H1 (cell line): ENCODE measurements around the gene SLC26A11. TPM values are rescaled to one million over a fixed set of nuclear protein-coding genes. Genes with fewer than 3 reads are reported as not detected.

Experiments used
- CTCF ChIA-PET: fragments of 300-600 bp; sonication (Branson Sonifier 250); formaldehyde crosslinking; loops from one replicate; lab custom pipeline; 2021; ENCODE audit not compliant: partially characterized antibody; lab: Charles Lee
- POLR2A ChIA-PET: fragments of 300-600 bp; sonication (Branson Sonifier 250); formaldehyde crosslinking; loops from one replicate; lab custom pipeline; 2021; ENCODE audit warnings: inconsistent platforms; ENCODE audit not compliant: partially characterized antibody; lab: Charles Lee
- DNase-seq, 2 experiments: peaks; one replicate each; pipeline versions ENCODE4 v3.0.0 to v3.0.0-alpha.2; 2010 to 2022; ENCODE audit warnings: low spot score in 2 of 2, low read depth in 1 of 2, mixed read lengths in 1 of 2
- FAIRE-seq: peaks from 2 replicates; lab custom pipeline; 2011; peaks lifted over from hg19 to GRCh38; lab: Jason Lieb, UNC
- H2AFZ ChIP-seq: 2 replicates; pipeline ENCODE4 v1.8.1; 2012; ENCODE audit warnings: low read length, inconsistent platforms
- H2AK5ac ChIP-seq: 2 replicates; pipeline ENCODE4 v1.6.1; 2013; ENCODE audit warnings: low read depth, low read length
- H2BK120ac ChIP-seq: replicated peaks from 2 replicates; pipeline ENCODE3; 2013; ENCODE audit warnings: low read depth, low read length, inconsistent platforms
- H2BK12ac ChIP-seq: 2 replicates; pipeline ENCODE4 v1.6.1; 2013; ENCODE audit warnings: low read depth, low read length
- H2BK15ac ChIP-seq: 2 replicates; pipeline ENCODE4 v1.6.1; 2013; ENCODE audit warnings: low read length
- H2BK20ac ChIP-seq: 2 replicates; pipeline ENCODE4 v1.6.1; 2013; ENCODE audit warnings: low read length
- H2BK5ac ChIP-seq: 2 replicates; pipeline ENCODE4 v1.6.1; 2013; ENCODE audit warnings: low read depth, low read length
- H3K14ac ChIP-seq: 2 replicates; pipeline ENCODE4 v1.6.1; 2013; ENCODE audit warnings: inconsistent platforms; ENCODE audit not compliant: insufficient read length
- H3K18ac ChIP-seq: 2 replicates; pipeline ENCODE4 v1.6.1; 2013; ENCODE audit warnings: low read length; ENCODE audit errors: extremely low read depth
- H3K23ac ChIP-seq: 2 replicates; pipeline ENCODE4 v1.6.1; 2013; ENCODE audit warnings: inconsistent platforms; ENCODE audit not compliant: insufficient read length
- H3K23me2 ChIP-seq: 2 replicates; pipeline ENCODE4 v1.6.1; 2013; ENCODE audit warnings: low read depth, low read length
- H3K27ac ChIP-seq: 2 replicates; pipeline ENCODE4 v1.6.1; 2011; ENCODE audit warnings: low read depth, low read length, inconsistent platforms
- H3K27me3 ChIP-seq, 4 experiments: replicated peaks in 1 of 4; 1 replicate in 1 of 4; 2 replicates in 3 of 4; pipeline versions ENCODE4 v1.6.1 to v1.8.1; 2011 to 2013; ENCODE audit warnings: low read length in 3 of 4, mild to moderate bottlenecking in 3 of 4, inconsistent platforms in 2 of 4, mixed read lengths in 2 of 4, moderate library complexity in 1 of 4; ENCODE audit not compliant: control insufficient read depth in 3 of 4, insufficient read depth in 3 of 4; ENCODE audit errors: extremely low read depth in 1 of 4
- H3K36me3 ChIP-seq, 4 experiments: 2 replicates each; pipeline versions ENCODE4 v1.6.1 to v1.8.1; 2011 to 2013; ENCODE audit warnings: mild to moderate bottlenecking in 4 of 4, low read length in 3 of 4, moderate library complexity in 2 of 4, control low read depth in 1 of 4, inconsistent platforms in 1 of 4; ENCODE audit not compliant: insufficient read depth in 4 of 4, control insufficient read depth in 2 of 4
- H3K4ac ChIP-seq: replicated peaks from 2 replicates; pipeline ENCODE3; 2013; ENCODE audit warnings: low read length, low read depth, mixed read lengths, inconsistent platforms; ENCODE audit not compliant: insufficient read length
- H3K4me1 ChIP-seq, 4 experiments: replicated peaks in 1 of 4; 1 replicate in 1 of 4; 2 replicates in 3 of 4; pipeline versions ENCODE4 v1.6.1 to v1.8.1; 2011 to 2013; ENCODE audit warnings: low read length in 3 of 4, inconsistent platforms in 2 of 4, mixed read lengths in 1 of 4; ENCODE audit not compliant: insufficient read depth in 4 of 4, control insufficient read depth in 3 of 4
- H3K4me2 ChIP-seq, 2 experiments: 2 replicates each; pipeline versions ENCODE4 v1.6.1 to v1.8.1; 2011 to 2013; ENCODE audit warnings: low read depth in 2 of 2, low read length in 2 of 2, control low read depth in 1 of 2, inconsistent platforms in 1 of 2, mild to moderate bottlenecking in 1 of 2; ENCODE audit not compliant: insufficient read depth in 1 of 2
- H3K4me3 ChIP-seq, 4 experiments: fragments of 200-600, 300-600 bp in 1 of 4; sonication (generic), shearing (Covaris generic), sonication (Bioruptor Twin) in 1 of 4; 2 replicates each; pipeline versions ENCODE4 v1.5.1 to v1.8.1; 2011 to 2016; ENCODE audit warnings: low read length in 4 of 4, low read depth in 3 of 4, control low read depth in 2 of 4, inconsistent platforms in 2 of 4, mild to moderate bottlenecking in 2 of 4, mixed read lengths in 1 of 4, moderate library complexity in 1 of 4; ENCODE audit not compliant: insufficient read depth in 2 of 4; ENCODE audit errors: extremely low read depth in 1 of 4
- H3K56ac ChIP-seq: replicated peaks from 2 replicates; pipeline ENCODE3; 2013; ENCODE audit warnings: low read depth, mild to moderate bottlenecking, mixed read lengths, low read length, inconsistent platforms; ENCODE audit not compliant: insufficient read length
- H3K79me1 ChIP-seq: 2 replicates; pipeline ENCODE4 v1.6.1; 2013; ENCODE audit warnings: low read depth, low read length, control low read depth
- H3K79me2 ChIP-seq, 2 experiments: 2 replicates each; pipeline versions ENCODE4 v1.6.1 to v1.8.1; 2012 to 2013; ENCODE audit warnings: low read length in 2 of 2, mild to moderate bottlenecking in 2 of 2, inconsistent platforms in 1 of 2; ENCODE audit not compliant: insufficient read depth in 2 of 2, control insufficient read depth in 1 of 2
- H3K9ac ChIP-seq, 4 experiments: replicated peaks in 1 of 4; 1 replicate in 1 of 4; 2 replicates in 3 of 4; pipeline versions ENCODE4 v1.6.1 to v1.8.1; 2011 to 2013; ENCODE audit warnings: low read depth in 3 of 4, low read length in 3 of 4, control low read depth in 2 of 4, mild to moderate bottlenecking in 2 of 4, moderate library complexity in 2 of 4, inconsistent platforms in 1 of 4; ENCODE audit errors: extremely low read depth in 1 of 4
- H3K9me3 ChIP-seq, 2 experiments: 2 replicates each; pipeline versions ENCODE4 v1.6.1 to v1.8.1; 2012 to 2013; ENCODE audit warnings: mild to moderate bottlenecking in 2 of 2, moderate library complexity in 2 of 2, control low read depth in 1 of 2, inconsistent platforms in 1 of 2, low read depth in 1 of 2, low read length in 1 of 2, mixed read lengths in 1 of 2; ENCODE audit not compliant: insufficient read depth in 2 of 2
- H4K20me1 ChIP-seq, 2 experiments: replicated peaks in 1 of 2; 2 replicates each; pipeline versions ENCODE3 to v1.8.1; 2011 to 2013; ENCODE audit warnings: inconsistent platforms in 2 of 2, low read length in 2 of 2, mild to moderate bottlenecking in 1 of 2; ENCODE audit not compliant: insufficient read depth in 2 of 2, control insufficient read depth in 1 of 2
- H4K5ac ChIP-seq: 2 replicates; pipeline ENCODE4 v1.6.1; 2013; ENCODE audit warnings: low read length, low read depth, mixed read lengths, inconsistent platforms; ENCODE audit not compliant: insufficient read length
- H4K8ac ChIP-seq: 2 replicates; pipeline ENCODE4 v1.8.0; 2013; ENCODE audit warnings: mild to moderate bottlenecking, moderate library complexity, low read length, inconsistent platforms; ENCODE audit not compliant: insufficient read depth; ENCODE audit errors: extremely low read depth
- H4K91ac ChIP-seq: replicated peaks from 2 replicates; pipeline ENCODE3; 2013; ENCODE audit warnings: low read length, mixed read lengths, inconsistent platforms; ENCODE audit not compliant: insufficient read length
- BCL11A ChIP-seq, 2 experiments: IDR thresholded peaks; one replicate each; pipeline ENCODE4 v1.6.1; 2011; ENCODE audit warnings: low read depth in 2 of 2, low read length in 2 of 2, mild to moderate bottlenecking in 2 of 2
- MAX ChIP-seq: IDR thresholded peaks from 2 replicates; pipeline ENCODE4 v1.6.1; 2012; ENCODE audit warnings: inconsistent platforms
- RAD21 ChIP-seq, 2 experiments: IDR thresholded peaks in 1 of 2; conservative IDR thresholded peaks in 1 of 2; 2 replicates each; pipeline ENCODE4 v1.6.1; 2011; ENCODE audit warnings: low read depth in 2 of 2, low read length in 2 of 2, improper control_type of control experiment in 1 of 2, inconsistent platforms in 1 of 2, mild to moderate bottlenecking in 1 of 2, moderate library complexity in 1 of 2
- RXRA ChIP-seq: IDR thresholded peaks from 2 replicates; pipeline ENCODE4 v1.6.1; 2011; ENCODE audit warnings: low read depth, mild to moderate bottlenecking, low read length, moderate library complexity; ENCODE audit not compliant: insufficient read depth
- SIN3A ChIP-seq, 2 experiments: IDR thresholded peaks in 1 of 2; conservative IDR thresholded peaks in 1 of 2; 2 replicates each; pipeline ENCODE4 v1.6.1; 2011 to 2012; ENCODE audit warnings: low read length in 2 of 2, improper control_type of control experiment in 1 of 2, low read depth in 1 of 2, mild to moderate bottlenecking in 1 of 2
- SRF ChIP-seq: IDR thresholded peaks from 2 replicates; pipeline ENCODE4 v1.6.1; 2011; ENCODE audit warnings: mild to moderate bottlenecking, low read depth, low read length, moderate library complexity
- SUZ12 ChIP-seq: fragments of 200-600 bp; sonication (generic); IDR thresholded peaks from 2 replicates; pipeline ENCODE4 v1.6.1; 2012; ENCODE audit warnings: mild to moderate bottlenecking, inconsistent platforms, low read length, moderate library complexity, mixed read lengths
- TBP ChIP-seq: IDR thresholded peaks from 2 replicates; pipeline ENCODE4 v1.6.1; 2011; ENCODE audit warnings: low read depth, low read length, improper control_type of control experiment
- WGBS, 2 experiments: shearing (Covaris generic) in 1 of 2; methylation state at CpG; one replicate each; pipeline versions ENCODE4 v1.1.6 to v1.1.7; 2013 to 2015; ENCODE audit warnings: low lambda C conversion rate in 2 of 2, mixed read lengths in 2 of 2, inconsistent platforms in 1 of 2, low coverage in 1 of 2, missing lambda C conversion rate in 1 of 2; ENCODE audit not compliant: insufficient replicate concordance in 2 of 2, insufficient coverage in 1 of 2, insufficient read length in 1 of 2; ENCODE audit errors: extremely low coverage in 1 of 2, missing lambda C conversion rate in 1 of 2; 5-methylcytosine and 5-hydroxymethylcytosine counted together
- polyA plus RNA-seq, 7 experiments: library from polyadenylated mRNA; depleted of rRNA in 3 of 7; stranded (reverse) in 5 of 7; unstranded in 2 of 7; fragments of >200 nt in 5 of 7; fragments of 200-250 nt in 2 of 7; gene quantifications; 1 replicate in 5 of 7; 2 replicates in 1 of 7; 4 replicates in 1 of 7; pipeline versions ENCODE4 v1.2.1 to v1.2.3, GENCODE V29; 2011 to 2013; ENCODE audit warnings: missing spikeins in 2 of 7, mixed read lengths in 2 of 7
- total RNA-seq: library from RNA; stranded (reverse); fragmentation: NEBNext Ultra II Directional; extraction: Animal tissue kit (Norgen Biotek cat#: 25700); gene quantifications from 2 replicates; pipeline ENCODE4 v1.2.1, GENCODE V29; 2021
- TF ChIP-seq, protein P1 (sequence below), 3 experiments: IDR thresholded peaks; 1 replicate in 2 of 3; 2 replicates in 1 of 3; pipeline versions ENCODE4 v1.5.1 to v1.6.1; 2011; ENCODE audit warnings: low read length in 3 of 3, mild to moderate bottlenecking in 3 of 3, inconsistent platforms in 2 of 3, low read depth in 1 of 3, moderate library complexity in 1 of 3; ENCODE audit not compliant: insufficient read depth in 1 of 3; ENCODE audit errors: control extremely low read depth in 1 of 3

The SLC26A11 gene
- total and polyA plus RNA-seq, 2 of the 8 experiments (the other 6 are each of a cell fraction or from before 2014, with no cell fraction given): 15.5 to 25.9 TPM

DNA sequence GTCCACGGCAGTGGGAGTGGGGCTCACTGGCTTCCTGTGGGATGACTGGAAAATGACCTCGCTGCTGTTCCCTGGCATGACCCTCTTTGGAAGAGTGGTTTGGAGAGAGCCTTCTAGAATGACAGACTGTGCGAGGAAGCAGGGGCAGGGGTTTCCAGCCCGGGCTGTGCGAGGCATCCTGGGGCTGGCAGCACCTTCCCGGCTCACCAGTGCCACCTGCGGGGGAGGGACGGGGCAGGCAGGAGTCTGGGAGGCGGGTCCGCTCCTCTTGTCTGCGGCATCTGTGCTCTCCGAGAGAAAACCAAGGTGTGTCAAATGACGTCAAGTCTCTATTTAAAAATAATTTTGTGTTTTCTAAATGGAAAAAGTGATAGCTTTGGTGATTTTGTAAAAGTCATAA, 32.6 kb downstream of the SLC26A11 start:
- Histone ChIP-seq H2AFZ (no peak overlapping the region), H3K36me3 (no peaks in the 10 kb centered on the region), H2AK5ac (no peak overlapping the region), H3K4me1 (peaks cover 2 to 11% (median 4%) of the 10 kb centered on the region in 4 experiments; a peak in 4 of 7 replicates), H3K79me1 (no peaks in the 10 kb centered on the region), H3K9ac (no peak overlapping the region), H4K20me1 (peaks cover 0 to 2% of the 10 kb centered on the region in 2 experiments), H2BK12ac (0 out of 2 replicates have a peak overlapping the region, but pooled peaks have one; percentile 27), H3K56ac (no peak overlapping the region), H3K23ac (no peak overlapping the region), H2BK15ac (no peak overlapping the region), H3K23me2 (no peaks in the 10 kb centered on the region), H2BK5ac (no peak overlapping the region), H4K8ac (no peak overlapping the region), H3K27ac (no peak overlapping the region), H4K91ac (no peak overlapping the region), H4K5ac (no peak overlapping the region), H2BK120ac (no peak overlapping the region), H3K4me3 (no peak overlapping the region), H2BK20ac (no peak overlapping the region), H3K27me3 (no peaks in the 10 kb centered on the region), H3K4ac (no peak overlapping the region), H3K18ac (no peak overlapping the region), H3K9me3 (no peaks in the 10 kb centered on the region), H3K79me2 (no peaks in the 10 kb centered on the region), H3K4me2 (no peak overlapping the region), H3K14ac (no peak overlapping the region)
- FAIRE-seq: no peak
- WGBS, 2 experiments: 74% methylated on average over 13 of the region's 13 CpGs; no CpG with 5 or more reads in 1 of the 2 experiments
- ChIA-PET CTCF (interaction anchor here (0.7 to 4.6 kb wide), 8 partner anchors 10 to 87 kb away, joined by 3 to 34 read pairs (median 4); no protein-coding TSS in a partner anchor), POLR2A (interaction anchor here (1.2 kb wide), 1 partner anchor 17 kb away, joined by 3 read pairs; no protein-coding TSS in a partner anchor)
- TF ChIP-seq TBP (no peak), BCL11A (IDR thresholded peaks at IDR 0.05; ENCODE audit: low read depth in 2 of 2, low read length in 2 of 2) (no peak), RXRA (no peak), SIN3A (conservative IDR thresholded peaks at IDR 0.05 in 1 of 2, IDR thresholded peaks at IDR 0.05 in 1 of 2; ENCODE audit: low read depth in 1 of 2, low read length in 2 of 2) (peak in 1 of 2 experiments; percentile 44; a peak in 1 of 4 replicates), MAX (0 out of 2 replicates have a peak, but pooled peaks have one; percentile 38), SRF (0 out of 2 replicates have a peak, but pooled peaks have one; percentile 7), SUZ12 (no peak), RAD21 (IDR thresholded peaks at IDR 0.05 in 1 of 2, conservative IDR thresholded peaks at IDR 0.05 in 1 of 2; ENCODE audit: low read depth in 2 of 2, low read length in 2 of 2) (peak; percentile 77 to 84)
- TF ChIP-seq, protein P1, sequence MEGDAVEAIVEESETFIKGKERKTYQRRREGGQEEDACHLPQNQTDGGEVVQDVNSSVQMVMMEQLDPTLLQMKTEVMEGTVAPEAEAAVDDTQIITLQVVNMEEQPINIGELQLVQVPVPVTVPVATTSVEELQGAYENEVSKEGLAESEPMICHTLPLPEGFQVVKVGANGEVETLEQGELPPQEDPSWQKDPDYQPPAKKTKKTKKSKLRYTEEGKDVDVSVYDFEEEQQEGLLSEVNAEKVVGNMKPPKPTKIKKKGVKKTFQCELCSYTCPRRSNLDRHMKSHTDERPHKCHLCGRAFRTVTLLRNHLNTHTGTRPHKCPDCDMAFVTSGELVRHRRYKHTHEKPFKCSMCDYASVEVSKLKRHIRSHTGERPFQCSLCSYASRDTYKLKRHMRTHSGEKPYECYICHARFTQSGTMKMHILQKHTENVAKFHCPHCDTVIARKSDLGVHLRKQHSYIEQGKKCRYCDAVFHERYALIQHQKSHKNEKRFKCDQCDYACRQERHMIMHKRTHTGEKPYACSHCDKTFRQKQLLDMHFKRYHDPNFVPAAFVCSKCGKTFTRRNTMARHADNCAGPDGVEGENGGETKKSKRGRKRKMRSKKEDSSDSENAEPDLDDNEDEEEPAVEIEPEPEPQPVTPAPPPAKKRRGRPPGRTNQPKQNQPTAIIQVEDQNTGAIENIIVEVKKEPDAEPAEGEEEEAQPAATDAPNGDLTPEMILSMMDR (IDR thresholded peaks at IDR 0.05; ENCODE audit: control extremely low read depth in 1 of 3, insufficient read depth in 1 of 3, low read depth in 1 of 3, low read length in 3 of 3): peak; percentile 75 to 85 (median 76)
- DNase-seq: peak; percentile 46 to 84
